NCI-H1092 treated with DMSO at 0.1 percent for 48 hours (cell line): Measurements from ENCODE around the gene KCNH1.

Source experiments
- DNase-seq: peaks from one replicate; lab custom pipeline; 2025; lab: John Stamatoyannopoulos, UW

The KCNH1 gene

GRCh38 chr1:210709701-210710100 is 424.2 kb downstream of the KCNH1 start:
- DNase-seq, result no peak

GRCh38 chr1:210707300-210708240 is 426.4 kb downstream of the KCNH1 start:
- peak; percentile 55 for DNase-seq

- no peak for DNase-seq
Observed at GRCh38 chr1:210706246-210706645, 427.7 kb downstream of the KCNH1 start.

- no peak for DNase-seq
Observed at GRCh38 chr1:210705086-210705485, 428.9 kb downstream of the KCNH1 start.

GRCh38 chr1:210703593-210703992 is 430.4 kb downstream of the KCNH1 start:
- DNase-seq, result no peak

GRCh38 chr1:210702506-210702905 is 431.4 kb downstream of the KCNH1 start:
- DNase-seq, result no peak

GRCh38 chr1:210700511-210700910 is 433.4 kb downstream of the KCNH1 start:
- DNase-seq, result no peak

GRCh38 chr1:210700083-210700482 is 433.9 kb downstream of the KCNH1 start:
- no peak for DNase-seq

- no peak for DNase-seq
Observed at GRCh38 chr1:210698661-210699060, 435.3 kb downstream of the KCNH1 start.

- no peak for DNase-seq
Observed at GRCh38 chr1:210697185-210697584, 436.8 kb downstream of the KCNH1 start.

GRCh38 chr1:210696709-210697108 is 437.2 kb downstream of the KCNH1 start:
- DNase-seq, result no peak

- no peak for DNase-seq
Observed at GRCh38 chr1:210695026-210695425, 438.9 kb downstream of the KCNH1 start.

- no peak for DNase-seq
Observed at GRCh38 chr1:210692796-210693195, 441.2 kb downstream of the KCNH1 start.

GRCh38 chr1:210691039-210691610 is 442.8 kb downstream of the KCNH1 start:
- peak; percentile 80 for DNase-seq

- no peak for DNase-seq
Observed at GRCh38 chr1:210690236-210690635, 443.7 kb downstream of the KCNH1 start.

GRCh38 chr1:210689826-210690225 is 444.1 kb downstream of the KCNH1 start:
- DNase-seq, result no peak

GRCh38 chr1:210688512-210689234 is 445.3 kb downstream of the KCNH1 start:
- DNase-seq, result no peak

- no peak for DNase-seq
Observed at GRCh38 chr1:210687582-210688279, 446.2 kb downstream of the KCNH1 start.

- no peak for DNase-seq
Observed at GRCh38 chr1:210686841-210687240, 447.1 kb downstream of the KCNH1 start.

- DNase-seq, result no peak
Observed at GRCh38 chr1:210685295-210685650, 448.7 kb downstream of the KCNH1 start.

GRCh38 chr1:210684466-210685294 is 449.3 kb downstream of the KCNH1 start:
- DNase-seq, result no peak
